Right atrium auricular region (tissue), 2 donors: ENCODE measurements around the gene NRDE2. TPM values are rescaled to one million over a fixed set of nuclear protein-coding genes. Genes with fewer than 3 reads are reported as not detected.

ENCODE experiments used
- DNase-seq: peaks from one replicate; pipeline ENCODE4 v3.0.0-alpha.2; 2019; ENCODE audit warnings: low spot score
- H3K27ac ChIP-seq, 2 donors: fragments of 200-600 bp; sonication (generic); 1 replicate in 1 of 2; 2 replicates in 1 of 2; pipeline ENCODE4 v1.5.1; 2016 to 2019
- H3K27me3 ChIP-seq, 2 donors: fragments of 200-600 bp; sonication (generic); one replicate each; pipeline versions ENCODE4 v1.5.1 to v1.6.0; 2017 to 2019
- H3K36me3 ChIP-seq: fragments of 200-600 bp; sonication (generic); one replicate; pipeline ENCODE4 v1.5.1; 2016
- H3K4me1 ChIP-seq, 2 donors: fragments of 200-600 bp; sonication (generic); one replicate each; pipeline versions ENCODE4 v1.5.1 to v1.6.0; 2017 to 2019
- H3K4me3 ChIP-seq, 2 donors: fragments of 200-600 bp; sonication (generic); 1 replicate in 1 of 2; 2 replicates in 1 of 2; pipeline ENCODE4 v1.5.1; 2017 to 2019; ENCODE audit warnings: mild to moderate bottlenecking in 1 of 2, moderate library complexity in 1 of 2
- H3K9me3 ChIP-seq, 2 donors: fragments of 200-600 bp; sonication (generic); one replicate each; pipeline ENCODE4 v1.5.1; 2019
- CTCF ChIP-seq, 2 donors: fragments of 200-600 bp; sonication (generic); IDR thresholded peaks; one replicate each; pipeline ENCODE4 v1.5.1; 2019; ENCODE audit warnings: antibody characterized with exemption in 2 of 2
- total RNA-seq, 2 donors: library from RNA; depleted of rRNA; stranded (reverse); fragments of >200 nt; gene quantifications; one replicate each; pipeline ENCODE4 v1.1.0, GENCODE V29; 2016

NRDE2 gene
- total RNA-seq, 2 donors from 2014 or later = 5.9 to 6.9 TPM

DNA sequence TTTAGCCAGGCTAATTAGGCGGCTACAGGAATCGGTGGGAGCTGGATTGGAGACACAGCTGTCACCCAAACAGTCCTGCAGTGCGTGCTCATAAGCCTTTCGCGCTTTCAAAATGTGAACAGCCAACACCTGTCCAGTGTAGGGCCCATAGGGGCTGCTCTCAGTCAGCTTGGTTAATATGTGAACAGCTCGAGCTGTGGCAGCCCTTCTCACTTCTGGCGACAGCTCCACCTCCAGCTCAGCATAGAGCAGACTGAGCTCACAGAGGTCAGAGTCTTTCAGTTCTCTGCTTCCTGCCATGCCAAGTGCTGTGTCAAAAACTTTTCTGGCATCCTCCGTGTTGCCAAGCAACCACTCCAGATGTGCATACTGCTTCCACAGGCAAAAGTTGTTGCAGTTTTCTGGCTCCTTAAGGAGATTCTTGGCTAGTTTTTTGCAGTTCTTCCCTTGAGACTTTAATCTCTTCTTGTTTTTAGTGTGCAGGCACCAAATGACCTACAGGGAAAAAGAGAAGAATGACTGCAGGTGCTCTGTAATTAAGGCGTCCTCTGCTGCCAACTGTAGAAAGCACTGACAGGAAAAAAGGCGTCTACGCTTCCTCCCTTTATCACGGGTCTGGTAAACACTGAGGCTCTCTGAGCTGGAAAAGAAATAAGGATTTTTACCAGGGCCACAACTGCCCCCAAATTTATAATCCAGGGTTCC is 42.9 kb downstream of the NRDE2 start:
- Histone ChIP-seq H3K4me1 (peaks cover 0 to 19% of the 10 kb centered on the region in 2 donors), H3K27ac (peak overlapping the region; percentile 37 to 40), H3K27me3 (no peaks in the 10 kb centered on the region), H3K9me3 (no peaks in the 10 kb centered on the region), H3K4me3 (no peak overlapping the region), H3K36me3 (peaks cover 49% of the 10 kb centered on the region)
- DNase-seq = peak; percentile 59
- TF ChIP-seq CTCF (IDR thresholded peaks at IDR 0.05) = no peak

DNA sequence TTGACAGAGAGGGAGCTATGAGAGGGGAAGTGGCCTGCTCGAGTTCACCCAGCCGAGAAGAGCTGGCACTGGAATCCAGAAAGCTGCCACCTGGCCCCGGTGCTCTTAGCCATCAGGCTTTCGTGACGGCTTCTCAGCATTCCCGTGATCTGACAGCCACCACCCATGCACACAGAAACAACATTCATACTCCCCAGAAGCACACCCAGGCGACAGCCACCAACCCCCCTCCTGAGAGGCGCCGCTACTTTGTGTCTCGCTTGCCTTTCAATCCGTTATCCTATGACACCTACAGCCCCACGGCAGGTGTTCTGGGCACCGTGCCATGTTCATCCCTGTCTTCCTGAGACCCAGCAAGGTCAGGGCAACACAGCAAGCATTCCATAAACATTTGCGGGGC is 44.0 kb downstream of the NRDE2 start:
- no peak for TF ChIP-seq CTCF (IDR thresholded peaks at IDR 0.05)
- H3K36me3 ChIP-seq = peaks cover 54% of the 10 kb centered on the region
- H3K27ac ChIP-seq = peak overlapping the region; percentile 37 to 40

DNA sequence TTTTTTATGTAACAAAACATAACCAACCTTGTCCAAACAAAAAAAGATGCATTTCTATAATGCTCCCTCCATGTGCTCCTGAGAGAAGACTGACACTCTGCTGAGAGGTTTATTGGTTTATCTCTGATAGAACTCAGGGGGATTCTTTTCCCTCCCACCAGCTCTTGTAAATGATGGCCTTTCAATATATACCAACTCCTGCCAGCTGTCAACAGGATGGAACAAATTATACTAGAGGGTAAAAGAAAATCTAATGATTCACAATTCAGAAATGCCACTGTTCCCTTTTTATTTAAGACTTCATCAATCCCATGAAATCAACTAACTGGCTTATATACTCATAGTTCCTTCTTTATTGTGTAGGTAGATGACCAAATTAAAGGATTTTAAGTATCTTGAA is 50.0 kb downstream of the NRDE2 start:
- Histone ChIP-seq H3K9me3 (no peaks in the 10 kb centered on the region), H3K27ac (no peak overlapping the region), H3K36me3 (peaks cover 43% of the 10 kb centered on the region), H3K4me1 (no peaks in the 10 kb centered on the region), H3K27me3 (no peaks in the 10 kb centered on the region), H3K4me3 (no peak overlapping the region)
- DNase-seq = no peak
- no peak for TF ChIP-seq CTCF (IDR thresholded peaks at IDR 0.05)

More for the DNA sequence above, 44.0 kb downstream of the NRDE2 start:
- no peak for DNase-seq
- Histone ChIP-seq H3K4me3 (no peak overlapping the region), H3K9me3 (no peaks in the 10 kb centered on the region), H3K27me3 (no peaks in the 10 kb centered on the region), H3K4me1 (peaks cover 0 to 19% of the 10 kb centered on the region in 2 donors)

DNA sequence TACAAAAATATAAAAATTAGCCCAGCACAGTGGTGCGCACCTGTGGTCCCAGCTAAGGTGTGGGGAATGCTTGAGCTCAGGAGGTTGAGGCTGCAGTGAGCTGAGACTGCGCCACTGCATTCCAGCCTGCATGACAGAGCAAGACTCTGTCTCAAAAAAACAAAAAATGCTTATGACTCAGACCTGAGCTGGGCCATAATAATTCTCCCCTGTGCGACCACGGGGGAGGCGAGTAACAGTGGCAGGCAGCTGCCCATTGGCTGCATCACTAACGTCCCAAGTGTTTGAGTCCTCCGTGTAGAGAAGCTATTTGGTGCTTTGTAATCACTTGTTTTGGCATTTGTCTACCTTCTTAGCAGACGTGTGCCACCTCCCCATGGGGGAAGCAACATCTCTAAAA is 50.5 kb downstream of the NRDE2 start:
- no peaks in the 10 kb centered on the region for H3K27me3 ChIP-seq
- no peak for DNase-seq
- no peak overlapping the region for H3K4me3 ChIP-seq
- TF ChIP-seq CTCF (IDR thresholded peaks at IDR 0.05) = no peak
- H3K4me1 ChIP-seq = no peaks in the 10 kb centered on the region
- H3K9me3 ChIP-seq = no peaks in the 10 kb centered on the region
- H3K36me3 ChIP-seq = peaks cover 43% of the 10 kb centered on the region
- no peak overlapping the region for H3K27ac ChIP-seq

- no peak for DNase-seq
- H3K36me3 ChIP-seq = peaks cover 43% of the 10 kb centered on the region
- no peaks in the 10 kb centered on the region for H3K27me3 ChIP-seq
- no peak for TF ChIP-seq CTCF (IDR thresholded peaks at IDR 0.05)
- H3K4me3 ChIP-seq = no peak overlapping the region
- H3K9me3 ChIP-seq = no peaks in the 10 kb centered on the region
- H3K27ac ChIP-seq = no peak overlapping the region
- H3K4me1 ChIP-seq = peaks cover 0 to 7% of the 10 kb centered on the region in 2 donors
These were observed 51.6 kb downstream of the NRDE2 start for GRCh38 chr14:90280096-90280495.
